Thyroid gland (tissue), 4 donors: ENCODE results near the gene ETHE1. TPM values are rescaled to one million over a fixed set of nuclear protein-coding genes. Genes with fewer than 3 reads are reported as not detected.

Experiments used
- DNase-seq, 2 donors: peaks; one replicate each; pipeline ENCODE4 v3.0.0-alpha.2; 2019
- H3K27ac ChIP-seq, 3 donors: fragments of 200-600 bp; sonication (generic); 1 replicate in 2 of 3; 2 replicates in 1 of 3; pipeline ENCODE4 v1.5.1; 2016 to 2019; ENCODE audit warnings: mild to moderate bottlenecking in 1 of 3, moderate library complexity in 1 of 3
- H3K27me3 ChIP-seq: fragments of 200-600 bp; sonication (generic); one replicate; pipeline ENCODE4 v1.5.1; 2019
- H3K36me3 ChIP-seq, 2 donors: fragments of 200-600 bp; sonication (generic); one replicate each; pipeline ENCODE4 v1.5.1; 2016 to 2019
- H3K4me1 ChIP-seq, 2 donors: fragments of 200-600 bp; sonication (generic); one replicate each; pipeline ENCODE4 v1.5.1; 2017 to 2019
- H3K4me3 ChIP-seq, 3 donors: fragments of 200-600 bp; sonication (generic); replicated peaks in 1 of 3; 1 replicate in 2 of 3; 2 replicates in 1 of 3; pipeline ENCODE4 v1.5.1; 2016; ENCODE audit warnings: mild to moderate bottlenecking in 1 of 3
- H3K9me3 ChIP-seq: fragments of 200-600 bp; sonication (generic); one replicate; pipeline ENCODE4 v1.5.1; 2017
- POLR2A ChIP-seq, 2 donors: fragments of 450-650 bp; IDR thresholded peaks; one replicate each; pipeline ENCODE4 v1.6.1; 2017; ENCODE audit warnings: antibody characterized with exemption in 2 of 2, mild to moderate bottlenecking in 2 of 2, moderate library complexity in 1 of 2
- WGBS, 2 donors: methylation state at CpG; one replicate each; pipeline ENCODE4 v1.1.5; 2017; 5-methylcytosine and 5-hydroxymethylcytosine counted together
- intact Hi-C: fragments of 100-400 bp; cut with DNase I; formaldehyde crosslinking; loops from one replicate; pipeline ENCODE4 v1.15.1; 2023
- total RNA-seq, 4 donors: library from RNA; depleted of rRNA; stranded (reverse); fragments of >200 nt; gene quantifications; one replicate each; pipeline ENCODE4 v1.2.3, GENCODE V29; 2016
- TF ChIP-seq, protein P1 (sequence below), 6 experiments: fragments of 200-600 bp in 3 of 6; fragments of 450-650 bp in 3 of 6; sonication (generic) in 3 of 6; IDR thresholded peaks; one replicate each; pipeline ENCODE4 v1.5.1; 2016 to 2019; ENCODE audit warnings: antibody characterized with exemption in 6 of 6, mild to moderate bottlenecking in 2 of 6, inconsistent platforms in 1 of 6, moderate library complexity in 1 of 6

The ETHE1 gene
- total RNA-seq, 4 donors from 2014 or later, result 22.4 to 61.9 (median 32.5) TPM

DNA sequence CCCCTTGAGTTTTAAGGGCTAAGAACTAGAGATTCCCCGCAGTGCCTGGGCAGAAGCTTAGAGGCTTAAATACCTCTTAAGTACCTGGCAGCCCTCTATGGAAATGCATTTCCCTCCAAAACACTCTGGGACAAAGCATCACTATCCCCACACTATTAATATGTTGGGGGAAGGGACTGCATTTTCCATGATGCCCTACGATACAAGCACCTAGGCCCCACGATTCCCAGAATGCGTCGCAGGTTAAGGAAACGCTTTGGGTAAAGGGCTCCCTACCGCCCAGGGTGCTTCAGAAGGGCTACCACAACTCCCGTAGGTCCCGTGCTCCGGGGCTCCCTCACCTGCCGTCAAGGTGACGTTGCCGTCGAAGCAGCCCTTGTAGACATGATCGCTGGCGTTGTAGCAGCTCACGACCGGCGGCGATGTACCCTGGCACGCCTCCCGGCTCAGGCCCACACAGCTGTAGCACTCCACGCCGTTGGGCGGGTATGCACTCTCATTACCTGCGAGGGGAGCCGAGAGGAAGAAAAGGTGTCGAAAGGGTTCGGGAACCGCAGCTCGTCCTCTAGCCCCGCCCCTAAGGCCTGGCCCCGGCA, 64.1 kb downstream of the ETHE1 start:
- intact Hi-C loops, result loop anchor here (5.0 kb wide), 1 partner anchor 39 kb away; the partner anchor contains the start of gene PHLDB3
- H3K27me3 ChIP-seq, result no peaks in the 10 kb centered on the region
- peak overlapping the region in 1 of 3 donors; percentile 38 for H3K4me3 ChIP-seq
- H3K36me3 ChIP-seq, result no peaks in the 10 kb centered on the region
- TF ChIP-seq, protein P1, sequence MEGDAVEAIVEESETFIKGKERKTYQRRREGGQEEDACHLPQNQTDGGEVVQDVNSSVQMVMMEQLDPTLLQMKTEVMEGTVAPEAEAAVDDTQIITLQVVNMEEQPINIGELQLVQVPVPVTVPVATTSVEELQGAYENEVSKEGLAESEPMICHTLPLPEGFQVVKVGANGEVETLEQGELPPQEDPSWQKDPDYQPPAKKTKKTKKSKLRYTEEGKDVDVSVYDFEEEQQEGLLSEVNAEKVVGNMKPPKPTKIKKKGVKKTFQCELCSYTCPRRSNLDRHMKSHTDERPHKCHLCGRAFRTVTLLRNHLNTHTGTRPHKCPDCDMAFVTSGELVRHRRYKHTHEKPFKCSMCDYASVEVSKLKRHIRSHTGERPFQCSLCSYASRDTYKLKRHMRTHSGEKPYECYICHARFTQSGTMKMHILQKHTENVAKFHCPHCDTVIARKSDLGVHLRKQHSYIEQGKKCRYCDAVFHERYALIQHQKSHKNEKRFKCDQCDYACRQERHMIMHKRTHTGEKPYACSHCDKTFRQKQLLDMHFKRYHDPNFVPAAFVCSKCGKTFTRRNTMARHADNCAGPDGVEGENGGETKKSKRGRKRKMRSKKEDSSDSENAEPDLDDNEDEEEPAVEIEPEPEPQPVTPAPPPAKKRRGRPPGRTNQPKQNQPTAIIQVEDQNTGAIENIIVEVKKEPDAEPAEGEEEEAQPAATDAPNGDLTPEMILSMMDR (IDR thresholded peaks at IDR 0.05), result no peak
- no peak for TF ChIP-seq POLR2A (IDR thresholded peaks at IDR 0.05)
- H3K4me1 ChIP-seq, result peaks cover 0 to 5% of the 10 kb centered on the region in 2 donors
- DNase-seq, result no peak
- WGBS, 2 donors, result 15 to 19% methylated on average over 8 to 15 of the region's 33 CpGs
- H3K9me3 ChIP-seq, result no peaks in the 10 kb centered on the region
- H3K27ac ChIP-seq, result peak overlapping the region in 1 of 3 donors; percentile 62

DNA sequence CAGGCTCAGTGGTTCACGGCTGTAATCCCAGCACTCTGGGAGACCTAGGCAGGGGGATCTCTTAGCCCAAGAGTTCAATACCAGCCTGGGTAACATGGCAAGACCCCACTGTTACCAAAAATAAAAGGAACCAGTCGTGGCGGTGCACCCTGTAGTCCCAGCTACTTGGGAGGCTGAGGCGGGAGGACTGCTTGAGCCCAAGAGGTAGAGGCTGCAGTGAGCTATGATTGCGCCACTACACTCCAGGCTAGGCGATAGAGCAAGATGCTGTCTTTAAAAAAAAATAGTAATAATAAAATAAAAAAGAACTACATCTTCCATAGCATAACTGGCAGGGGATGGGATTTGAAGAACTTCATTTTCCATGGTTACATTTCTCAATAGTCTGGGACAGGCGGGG, 64.6 kb downstream of the ETHE1 start:
- Histone ChIP-seq H3K4me3 (no peak overlapping the region), H3K36me3 (no peaks in the 10 kb centered on the region), H3K27ac (no peak overlapping the region), H3K27me3 (no peaks in the 10 kb centered on the region), H3K4me1 (peaks cover 0 to 5% of the 10 kb centered on the region in 2 donors), H3K9me3 (no peaks in the 10 kb centered on the region)
- WGBS, 2 donors, result 93% methylated on average over 7 of the region's 7 CpGs
- intact Hi-C loops, result loop anchor here (5.0 kb wide), 1 partner anchor 40 kb away; the partner anchor contains the start of gene PHLDB3
- no peak for TF ChIP-seq POLR2A (IDR thresholded peaks at IDR 0.05)
- TF ChIP-seq, protein P1 (IDR thresholded peaks at IDR 0.05), result no peak
- no peak for DNase-seq

DNA sequence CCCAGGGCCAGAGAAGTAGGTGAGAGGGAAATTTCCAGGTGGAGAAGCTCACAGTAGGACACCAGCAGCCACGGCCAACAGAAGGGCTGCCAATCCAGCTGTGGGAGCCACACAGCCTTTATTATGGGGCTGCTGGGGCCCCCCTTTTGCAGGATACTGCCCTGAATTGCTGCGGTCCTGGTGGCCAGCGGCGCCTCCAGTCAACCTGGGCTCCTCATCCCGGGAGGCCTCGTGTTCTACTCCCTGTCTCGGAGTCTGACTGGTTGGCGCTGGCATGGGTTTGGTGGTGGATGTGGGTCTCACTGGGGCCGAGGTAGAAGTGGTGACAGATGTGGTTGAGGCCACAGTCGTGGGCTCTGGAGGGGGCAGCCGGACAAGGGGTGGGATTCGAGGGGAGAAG, 65.7 kb downstream of the ETHE1 start:
- intact Hi-C loops, result loop anchor here (5.0 kb wide), 1 partner anchor 41 kb away; the partner anchor contains the start of gene PHLDB3
- TF ChIP-seq POLR2A (IDR thresholded peaks at IDR 0.05), result no peak
- TF ChIP-seq, protein P1 (IDR thresholded peaks at IDR 0.05), result no peak
- no peak for DNase-seq
- Histone ChIP-seq H3K27me3 (no peaks in the 10 kb centered on the region), H3K36me3 (no peaks in the 10 kb centered on the region), H3K4me3 (no peak overlapping the region), H3K27ac (no peak overlapping the region), H3K4me1 (peaks cover 0 to 5% of the 10 kb centered on the region in 2 donors), H3K9me3 (no peaks in the 10 kb centered on the region)
- 90 to 93% methylated on average over 11 of the region's 12 CpGs for WGBS, 2 donors

DNA sequence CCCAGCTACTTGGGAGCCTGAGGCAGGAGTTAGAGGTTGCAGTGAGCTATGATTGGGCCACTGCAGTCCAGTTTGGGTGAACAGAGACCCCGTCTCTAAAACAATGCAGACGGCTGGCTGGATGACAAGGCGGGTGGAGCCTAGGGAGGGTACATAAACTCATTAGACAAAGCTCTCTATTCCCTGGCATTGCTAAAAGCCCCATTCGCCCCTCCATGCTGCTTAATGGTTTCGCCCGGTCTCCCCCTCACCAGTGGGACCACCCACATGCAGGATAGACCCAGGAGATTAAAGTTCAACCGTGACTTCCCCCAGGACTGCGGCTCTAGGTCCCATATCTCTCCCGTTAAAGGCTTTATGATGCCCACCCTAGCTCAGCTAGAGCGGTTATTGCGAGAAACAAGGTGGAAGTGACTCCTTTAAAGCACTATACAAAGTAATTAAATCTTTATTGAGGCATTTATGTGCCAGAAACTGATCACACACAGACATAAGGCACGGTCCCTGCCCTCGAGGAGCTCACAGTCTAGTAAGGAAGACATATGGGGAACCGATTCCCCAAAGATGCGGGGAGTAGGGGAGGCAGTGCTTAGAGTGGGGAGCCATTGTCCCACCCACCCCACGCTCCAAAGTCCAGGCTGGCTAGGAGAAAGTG, 66.5 kb downstream of the ETHE1 start:
- no peaks in the 10 kb centered on the region for H3K27me3 ChIP-seq
- no peak overlapping the region for H3K27ac ChIP-seq
- DNase-seq, result no peak
- TF ChIP-seq, protein P1 (IDR thresholded peaks at IDR 0.05), result no peak
- no peak for TF ChIP-seq POLR2A (IDR thresholded peaks at IDR 0.05)
- H3K9me3 ChIP-seq, result no peaks in the 10 kb centered on the region
- peaks cover 0 to 5% of the 10 kb centered on the region in 2 donors for H3K4me1 ChIP-seq
- 76 to 88% methylated on average over 15 to 16 of the region's 16 CpGs for WGBS, 2 donors
- H3K36me3 ChIP-seq, result no peaks in the 10 kb centered on the region
- intact Hi-C loops, result loop anchor here (5.0 kb wide), 1 partner anchor 42 kb away; the partner anchor contains the start of gene PHLDB3
- no peak overlapping the region for H3K4me3 ChIP-seq

DNA sequence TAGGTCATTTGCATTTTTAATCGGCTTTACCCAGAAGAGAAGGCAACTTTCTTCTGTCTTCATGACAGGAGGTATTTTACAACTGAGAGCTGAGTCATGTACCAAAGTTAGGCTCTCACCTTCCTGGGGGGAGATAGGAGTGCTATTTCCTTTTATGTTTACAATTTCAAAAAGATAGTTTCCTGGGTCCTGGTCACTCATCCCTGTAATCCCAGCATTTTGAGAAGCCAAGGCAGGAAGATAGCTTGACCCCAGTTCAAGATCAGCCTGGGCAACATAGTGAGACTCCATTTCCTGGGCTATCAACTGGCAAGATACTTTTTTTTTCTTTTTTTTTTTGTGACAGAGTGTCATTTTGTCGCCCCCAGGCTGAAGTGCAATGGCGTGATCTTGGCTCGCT, 69.2 kb downstream of the ETHE1 start:
- no peaks in the 10 kb centered on the region for H3K4me1 ChIP-seq
- no peak overlapping the region for H3K27ac ChIP-seq
- WGBS, 2 donors, result 82 to 84% methylated on average over 4 of the region's 4 CpGs
- TF ChIP-seq, protein P1 (IDR thresholded peaks at IDR 0.05), result no peak
- no peak for TF ChIP-seq POLR2A (IDR thresholded peaks at IDR 0.05)
- no peaks in the 10 kb centered on the region for H3K27me3 ChIP-seq
- no peaks in the 10 kb centered on the region for H3K9me3 ChIP-seq
- intact Hi-C loops, result no loop called here
- no peak overlapping the region for H3K4me3 ChIP-seq
- DNase-seq, result no peak
- H3K36me3 ChIP-seq, result no peaks in the 10 kb centered on the region
